NCI-H146 (cell line): ENCODE measurements around the gene PDPN.

Experiments used
- DNase-seq: peaks from one replicate; lab custom pipeline; 2025; lab: John Stamatoyannopoulos, UW

The PDPN gene

GRCh38 chr1:13577846-13578245, 5.8 kb upstream of the PDPN start:
- DNase-seq = no peak

GRCh38 chr1:13581446-13581845, 2.2 kb upstream of the PDPN start:
- DNase-seq = no peak

GRCh38 chr1:13582713-13583443, 754 bp upstream of the PDPN start:
- no peak for DNase-seq

- no peak for DNase-seq
Observed at GRCh38 chr1:13583966-13584791, 547 bp downstream of the PDPN start.

- DNase-seq = no peak
Observed at GRCh38 chr1:13584876-13585611, 1.4 kb downstream of the PDPN start.

- no peak for DNase-seq
Observed at GRCh38 chr1:13585612-13585991, 2.0 kb downstream of the PDPN start.

GRCh38 chr1:13586001-13586400, 2.4 kb downstream of the PDPN start:
- no peak for DNase-seq

GRCh38 chr1:13587256-13588030, 3.8 kb downstream of the PDPN start:
- no peak for DNase-seq

- no peak for DNase-seq
Observed at GRCh38 chr1:13588946-13589796, 5.5 kb downstream of the PDPN start.

GRCh38 chr1:13590486-13590885, 6.9 kb downstream of the PDPN start:
- no peak for DNase-seq

GRCh38 chr1:13593511-13594131, 10.0 kb downstream of the PDPN start:
- no peak for DNase-seq

GRCh38 chr1:13595411-13595810, 11.8 kb downstream of the PDPN start:
- no peak for DNase-seq

GRCh38 chr1:13597166-13597565, 13.5 kb downstream of the PDPN start:
- no peak for DNase-seq

- no peak for DNase-seq
Observed at GRCh38 chr1:13600762-13601453, 17.3 kb downstream of the PDPN start.

GRCh38 chr1:13604176-13604575, 20.5 kb downstream of the PDPN start:
- no peak for DNase-seq

- DNase-seq = no peak
Observed at GRCh38 chr1:13604721-13605120, 21.1 kb downstream of the PDPN start.

- DNase-seq = no peak
Observed at GRCh38 chr1:13605159-13605558, 21.5 kb downstream of the PDPN start.

- no peak for DNase-seq
Observed at GRCh38 chr1:13607002-13607401, 23.4 kb downstream of the PDPN start.

- no peak for DNase-seq
Observed at GRCh38 chr1:13616234-13616633, 32.6 kb downstream of the PDPN start.

- no peak for DNase-seq
Observed at GRCh38 chr1:13617108-13617507, 33.5 kb downstream of the PDPN start.
